Stimulated activated CD8-positive, alpha-beta memory T cell treated with anti-CD3 and anti-CD28 coated beads, Interleukin-4, amount 100 ng/mL, for 48 hours (primary cell): Measurements from ENCODE around the gene AFF2.
"Not testable (repeated sequence)": the region's sequence is repeated elsewhere in the genome, so short reads cannot be mapped to it uniquely, and the experiment has no call there.

ENCODE experiments used
- DNase-seq: peaks from one replicate; pipeline ENCODE4 v3.0.0-alpha.2; 2020

Gene AFF2

DNA sequence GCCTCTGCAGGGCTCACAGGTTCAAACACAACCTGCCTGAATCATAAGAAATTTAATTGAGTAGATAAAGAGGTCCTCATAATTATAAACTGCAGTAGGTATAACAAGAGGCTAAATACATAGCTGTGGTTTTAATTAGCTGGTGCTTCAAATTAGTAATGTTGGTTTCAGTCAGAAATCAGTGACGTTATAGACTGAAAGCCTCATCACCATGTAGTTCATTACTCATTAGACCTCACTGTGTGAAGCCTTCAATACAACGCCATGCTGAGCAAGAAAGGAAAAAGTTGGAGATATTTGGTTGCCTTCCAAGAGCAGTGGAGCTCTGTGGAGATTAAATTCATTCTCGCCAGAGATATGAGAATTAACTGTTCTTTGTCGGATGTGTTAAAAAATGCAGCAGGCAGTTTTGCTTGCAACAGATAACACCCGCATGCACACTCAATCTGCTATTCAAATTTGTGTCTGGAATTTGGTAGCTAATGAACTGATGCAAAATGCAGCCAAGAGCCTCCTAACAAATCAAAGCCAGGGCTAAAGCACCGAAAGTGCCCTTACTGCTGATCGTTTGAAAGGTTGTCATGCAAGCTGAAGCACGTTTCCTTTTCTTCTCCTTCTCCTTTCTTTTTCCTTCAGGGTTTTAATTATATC is 148.9 kb downstream of the AFF2 start:
- DNase-seq, result no peak

DNA sequence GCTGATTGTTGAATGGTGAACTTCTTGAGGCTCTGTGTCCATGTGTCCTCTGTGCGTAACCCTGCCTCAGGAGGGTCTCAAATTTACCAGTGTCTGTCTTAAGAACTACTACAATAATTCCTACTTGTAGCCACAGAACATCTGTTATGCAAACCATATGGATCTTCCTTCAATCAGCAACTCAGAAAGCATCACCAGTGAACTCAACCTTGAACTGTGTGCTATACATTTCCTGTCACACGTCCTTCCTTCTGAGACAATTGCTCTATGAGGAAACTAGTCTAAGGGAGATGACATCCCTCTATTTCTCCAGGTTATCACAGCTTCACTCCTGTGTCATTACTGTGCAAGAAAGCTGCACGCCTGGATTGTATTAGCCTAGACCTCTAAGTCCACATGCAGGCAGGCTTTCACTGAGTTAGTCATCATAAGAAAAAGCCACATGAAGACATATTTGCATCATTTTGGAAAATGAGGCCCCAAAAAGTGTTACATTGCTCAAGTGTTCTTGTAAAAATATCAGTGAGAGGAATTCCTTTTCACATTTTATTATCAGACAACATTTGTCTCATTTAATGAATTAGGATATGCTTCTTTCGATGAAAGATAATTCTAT is 157.8 kb downstream of the AFF2 start:
- no peak for DNase-seq

DNA sequence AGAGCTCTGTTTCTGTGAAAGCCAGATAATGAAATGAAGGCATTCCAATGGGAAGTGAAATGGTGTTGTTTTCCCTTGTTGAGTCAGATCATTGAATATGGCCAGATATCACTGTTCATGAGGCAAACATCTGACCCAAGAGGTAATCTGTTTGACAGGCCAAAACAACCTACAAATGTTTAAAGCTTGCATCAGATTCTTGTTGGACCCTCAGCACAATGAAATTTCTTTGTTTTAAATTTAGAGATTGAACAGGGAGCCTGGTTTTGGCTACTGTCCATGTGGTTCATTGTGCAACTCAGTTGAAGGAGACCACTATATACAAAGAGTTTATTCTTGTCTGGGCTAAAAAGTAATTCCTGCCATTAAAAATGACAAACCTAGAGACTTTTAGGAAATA is 159.1 kb downstream of the AFF2 start:
- no peak for DNase-seq

DNA sequence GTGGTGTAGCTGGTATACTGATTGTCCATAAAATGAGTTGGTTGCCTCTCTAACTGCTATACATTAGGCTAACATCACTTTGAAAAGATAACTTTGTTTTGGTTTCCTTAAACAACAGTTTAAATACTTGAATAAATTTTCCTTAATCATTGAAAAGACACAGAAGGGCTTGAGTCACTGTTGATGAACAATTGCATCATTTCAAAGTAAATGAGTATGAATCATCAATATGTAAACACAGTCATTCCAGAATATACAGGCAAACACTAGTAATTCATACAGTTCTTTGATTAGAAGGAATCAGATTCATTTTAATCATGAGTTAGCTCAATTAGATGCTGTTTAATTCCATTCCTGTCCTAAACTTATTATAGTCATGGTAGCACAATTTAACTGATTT is 160.6 kb downstream of the AFF2 start:
- DNase-seq, result no peak

DNA sequence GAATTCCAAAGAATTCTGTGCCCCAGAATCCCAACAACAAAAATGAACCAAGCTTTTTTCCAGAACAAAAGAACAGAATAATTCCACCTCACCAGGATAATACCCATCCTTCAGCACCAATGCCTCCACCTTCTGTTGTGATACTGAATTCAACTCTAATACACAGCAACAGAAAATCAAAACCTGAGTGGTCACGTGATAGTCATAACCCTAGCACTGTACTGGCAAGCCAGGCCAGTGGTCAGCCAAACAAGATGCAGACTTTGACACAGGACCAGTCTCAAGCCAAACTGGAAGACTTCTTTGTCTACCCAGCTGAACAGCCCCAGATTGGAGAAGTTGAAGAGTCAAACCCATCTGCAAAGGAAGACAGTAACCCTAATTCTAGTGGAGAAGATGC is 161.6 kb downstream of the AFF2 start:
- DNase-seq, result no peak

DNA sequence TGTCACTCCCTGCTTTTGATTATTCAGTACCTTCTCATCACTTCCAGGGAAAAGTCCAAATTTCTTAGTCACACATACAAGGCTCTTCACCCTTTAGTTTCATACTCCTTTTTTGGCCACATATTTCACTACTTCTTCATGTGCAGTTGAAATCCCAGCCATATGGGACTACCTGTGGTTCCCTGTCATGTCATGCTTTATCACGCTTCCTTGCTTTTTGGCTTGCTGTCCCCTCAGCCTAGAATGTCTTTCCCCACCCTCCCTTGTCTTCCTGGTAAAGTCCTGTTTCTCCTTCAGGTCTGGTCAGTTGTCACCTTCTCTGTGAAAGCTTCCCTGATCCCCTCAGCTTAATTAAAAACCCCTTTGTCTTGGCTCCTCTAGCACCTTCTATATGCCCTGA is 163.8 kb downstream of the AFF2 start:
- no peak for DNase-seq

DNA sequence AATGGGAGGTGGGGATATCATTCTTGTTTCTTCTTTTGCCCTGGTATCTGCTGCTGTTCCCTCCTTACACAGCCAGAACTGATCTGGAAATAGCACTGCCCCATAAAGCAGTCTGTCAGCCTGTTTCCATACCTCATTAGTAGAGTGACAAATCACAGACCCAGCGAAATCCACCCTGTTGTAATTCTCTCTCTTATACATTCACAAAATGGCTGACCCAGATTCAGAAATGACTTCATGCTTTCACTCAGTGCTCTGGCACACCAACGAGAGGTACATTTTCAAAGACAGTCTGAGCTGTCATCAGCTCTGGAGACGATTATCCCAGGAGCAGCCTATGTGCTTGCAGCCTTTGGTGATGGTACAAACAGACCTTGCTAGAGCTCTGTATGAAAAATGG is 164.6 kb downstream of the AFF2 start:
- DNase-seq, result no peak

DNA sequence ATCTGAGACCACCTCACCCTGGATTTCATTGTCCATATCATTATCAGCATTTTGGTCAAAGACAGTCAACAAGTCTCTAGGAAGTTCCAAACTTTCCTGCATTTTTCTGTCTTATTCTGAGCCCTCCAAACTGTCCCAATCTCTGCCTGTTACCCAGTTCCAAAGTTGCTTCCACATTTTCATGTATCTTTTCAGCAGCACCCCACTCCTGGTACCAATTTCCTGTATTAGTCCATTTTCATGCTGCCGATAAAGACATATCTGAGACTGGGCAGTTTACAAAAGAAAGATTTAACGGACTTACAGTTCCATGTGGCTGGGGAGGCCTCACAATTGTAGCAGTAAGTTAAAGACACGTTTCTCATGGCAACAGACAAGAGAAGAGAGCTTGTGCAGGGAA is 168.8 kb downstream of the AFF2 start:
- not testable (repeated sequence) for DNase-seq

DNA sequence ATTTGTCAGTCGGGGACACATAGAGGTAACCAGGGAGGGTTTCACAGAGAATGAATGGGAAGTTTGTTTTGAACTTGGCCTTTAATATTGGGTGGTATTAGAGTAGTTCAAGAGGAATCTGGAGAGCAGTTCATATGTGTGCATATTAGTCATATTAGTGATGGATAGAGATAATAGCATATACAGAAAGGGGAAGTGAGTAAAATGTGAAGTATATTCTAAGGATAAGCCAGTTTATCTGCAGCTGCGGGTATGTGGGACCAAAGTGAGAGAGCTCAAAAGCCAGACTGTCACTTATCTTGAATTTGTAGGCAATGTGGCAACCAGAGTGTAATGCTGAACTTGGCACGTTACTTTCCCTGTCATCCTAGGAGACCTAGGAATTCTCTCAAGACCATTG is 169.9 kb downstream of the AFF2 start:
- no peak for DNase-seq

DNA sequence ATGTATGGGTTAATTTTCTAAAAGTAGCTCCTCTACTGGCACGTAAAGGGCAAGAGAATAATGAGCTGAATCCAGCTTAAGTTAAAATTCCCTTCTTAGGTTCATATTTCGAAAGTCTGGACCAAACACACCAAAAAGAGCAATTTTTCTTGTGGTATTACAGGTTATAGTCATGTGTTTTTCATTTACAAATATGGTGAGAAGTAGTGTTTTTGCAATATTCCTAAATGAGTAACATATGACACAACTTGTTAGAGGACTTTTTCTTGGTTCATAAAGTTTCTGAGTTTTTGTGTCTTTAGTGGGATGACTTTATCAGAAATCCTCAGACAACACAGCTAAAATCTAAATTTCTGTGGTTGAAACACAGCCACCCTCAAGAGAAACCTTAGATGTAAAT is 172.1 kb downstream of the AFF2 start:
- DNase-seq, result no peak

DNA sequence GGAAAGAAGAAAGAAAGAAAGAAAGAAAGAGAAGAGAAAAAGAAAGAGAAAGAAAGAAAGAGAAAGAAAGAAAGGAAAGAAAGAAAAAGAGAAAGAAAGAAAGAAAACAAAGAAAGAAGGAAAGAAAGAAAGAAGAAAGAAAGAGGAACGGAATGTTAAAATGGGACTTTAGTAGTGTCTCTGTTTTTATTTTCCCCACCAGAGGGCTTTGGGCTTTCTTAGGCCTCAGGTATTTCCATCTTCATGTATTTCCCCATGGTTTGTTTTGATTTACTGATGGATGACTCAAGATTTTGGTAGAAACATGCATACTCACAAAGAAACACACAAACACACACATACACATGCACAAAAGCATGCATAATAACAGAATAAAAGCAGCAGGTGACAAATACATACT is 181.2 kb downstream of the AFF2 start:
- no peak for DNase-seq

DNA sequence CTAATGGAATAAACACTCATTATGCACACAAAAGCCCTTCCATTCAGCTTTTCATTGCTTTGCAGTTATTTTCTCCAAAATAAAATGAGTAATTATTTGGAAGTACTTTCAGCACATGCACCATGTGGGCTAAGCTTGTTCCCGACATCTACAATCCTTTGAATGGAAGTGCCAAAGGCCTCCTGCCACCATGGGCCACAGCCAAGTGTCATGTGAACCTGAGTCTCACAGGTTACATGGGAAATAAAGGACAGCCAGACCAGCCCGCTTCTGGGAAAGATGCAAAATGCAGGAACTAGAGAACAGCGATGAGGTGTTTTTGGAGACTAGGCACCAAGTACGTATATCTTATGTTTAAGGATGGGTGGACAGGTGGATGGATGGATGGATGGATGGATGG is 181.8 kb downstream of the AFF2 start:
- no peak for DNase-seq

DNA sequence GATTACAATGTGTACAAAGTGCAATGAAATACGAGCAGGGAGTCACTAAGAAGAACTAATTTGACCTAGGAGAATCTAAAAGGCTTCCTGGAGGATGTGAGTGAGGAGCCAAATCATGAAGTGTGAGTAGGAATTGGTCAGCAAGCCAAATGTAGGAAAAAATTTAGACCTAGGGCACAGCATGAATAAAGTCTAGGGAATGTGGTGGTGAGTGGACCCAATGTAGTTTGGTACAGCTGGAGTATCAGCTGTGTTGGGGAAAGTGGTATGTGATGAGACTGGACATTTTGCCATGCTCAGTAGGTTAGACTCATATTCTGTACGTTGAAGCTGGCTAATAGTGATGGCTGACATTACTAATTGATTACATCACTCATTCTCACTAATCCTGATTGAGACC is 191.0 kb downstream of the AFF2 start:
- no peak for DNase-seq

DNA sequence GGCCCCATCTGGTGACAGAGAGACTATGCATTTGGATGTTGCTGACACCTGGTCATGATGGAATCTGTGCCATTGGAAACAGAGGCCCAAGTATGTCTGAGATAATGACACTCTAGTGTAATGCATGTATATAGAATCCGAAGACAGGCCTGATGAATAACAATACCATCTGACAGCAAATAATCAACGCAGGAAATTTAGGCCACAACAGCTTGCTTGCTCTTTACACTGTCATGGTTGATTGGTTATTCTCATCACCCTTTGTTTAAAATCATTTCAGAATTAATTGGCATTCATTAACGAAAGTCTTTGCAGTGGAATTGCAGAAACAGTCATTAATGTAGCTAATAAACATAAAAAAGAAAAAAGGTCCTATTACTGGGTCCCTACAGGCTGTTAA is 194.8 kb downstream of the AFF2 start:
- no peak for DNase-seq

DNA sequence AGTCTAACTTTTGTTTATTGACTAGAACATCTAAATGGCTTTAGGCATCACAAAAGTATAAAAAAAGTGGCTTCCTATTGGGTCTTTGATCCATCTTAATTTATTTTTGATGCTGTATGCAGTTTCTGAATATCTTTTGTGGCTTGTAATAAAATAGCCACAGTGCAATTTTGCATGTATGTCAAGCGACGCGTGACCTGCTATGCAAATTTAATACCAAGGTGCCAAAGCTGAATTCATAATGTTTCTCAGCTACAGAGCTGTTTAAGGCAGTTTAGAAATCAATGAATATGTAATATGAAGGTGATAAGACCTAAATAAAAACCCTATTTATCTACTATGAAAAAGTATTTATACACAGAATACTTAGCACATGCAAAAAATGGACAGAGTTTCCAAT is 197.8 kb downstream of the AFF2 start:
- no peak for DNase-seq

DNA sequence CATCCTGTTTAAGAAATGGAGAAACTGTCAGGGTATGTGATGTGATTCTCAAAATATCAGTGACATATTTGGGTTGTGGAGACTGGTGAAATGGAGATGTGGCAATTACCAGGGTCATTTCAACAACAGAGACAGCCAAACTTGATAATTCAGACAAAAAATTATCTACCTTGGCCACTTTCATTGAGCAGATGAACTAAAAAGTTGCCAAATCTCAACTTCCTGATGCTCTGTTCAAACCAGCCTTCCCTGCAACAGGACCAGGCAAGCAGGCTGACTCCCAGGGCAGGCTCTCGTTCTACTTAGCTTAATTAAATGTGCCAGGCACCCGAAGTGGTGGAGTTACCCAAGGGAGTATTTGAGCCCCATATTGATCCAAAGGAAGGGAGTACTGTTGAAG is 199.6 kb downstream of the AFF2 start:
- DNase-seq, result no peak

DNA sequence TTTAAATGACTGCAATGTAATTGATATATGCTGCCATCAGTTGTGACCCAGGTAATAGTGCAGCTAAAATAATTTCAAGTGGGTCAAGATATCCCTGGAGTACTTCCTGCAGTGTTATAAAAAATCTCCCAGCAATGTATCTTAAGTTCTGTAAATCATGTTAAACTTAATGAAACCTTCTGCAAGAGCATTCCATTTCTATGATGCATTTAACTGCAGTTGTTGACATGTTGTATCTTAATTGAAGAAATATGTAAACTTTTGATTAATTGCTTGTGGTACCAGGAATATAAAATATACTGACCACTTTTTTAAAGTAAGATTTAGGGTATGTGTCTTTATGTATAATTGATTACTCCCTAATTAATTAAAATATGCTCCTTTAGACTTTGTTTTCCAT is 213.6 kb downstream of the AFF2 start:
- no peak for DNase-seq

DNA sequence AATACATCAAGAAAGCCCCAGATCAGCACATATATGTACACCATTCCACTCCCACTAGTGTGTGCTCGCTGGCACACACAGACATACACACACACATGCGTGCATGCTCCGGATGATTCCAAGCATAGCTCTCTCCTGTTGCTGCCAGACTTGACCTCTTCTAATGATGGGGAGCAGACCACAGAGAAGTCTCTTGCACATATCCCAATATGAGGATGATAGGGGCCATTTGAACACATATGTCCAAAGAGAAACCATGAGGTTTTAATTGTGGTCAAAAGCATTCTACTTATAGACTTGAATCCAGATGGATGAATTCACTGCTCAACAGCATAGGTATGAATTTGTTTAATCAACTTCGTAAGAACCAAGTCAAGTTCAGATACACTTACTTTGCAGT is 214.9 kb downstream of the AFF2 start:
- DNase-seq, result no peak

DNA sequence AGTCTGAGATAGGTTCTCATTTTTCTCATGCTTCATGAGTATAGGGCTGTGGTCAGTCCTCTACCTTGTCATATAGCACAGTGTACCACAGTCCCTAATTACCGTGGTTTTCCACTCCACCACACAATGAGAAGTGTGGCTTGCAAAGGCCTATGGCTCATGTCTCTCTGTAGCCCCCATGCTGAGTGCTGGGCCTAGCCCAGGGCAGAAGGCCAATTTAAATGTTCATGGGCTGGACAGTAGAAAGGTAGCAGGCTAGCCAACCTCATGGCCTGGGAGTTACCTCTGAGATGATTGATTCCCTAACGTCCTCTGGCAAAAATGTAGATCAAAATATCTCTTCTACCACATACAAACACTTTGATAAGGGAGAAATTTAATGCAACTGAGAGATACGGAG is 222.5 kb downstream of the AFF2 start:
- DNase-seq, result no peak

DNA sequence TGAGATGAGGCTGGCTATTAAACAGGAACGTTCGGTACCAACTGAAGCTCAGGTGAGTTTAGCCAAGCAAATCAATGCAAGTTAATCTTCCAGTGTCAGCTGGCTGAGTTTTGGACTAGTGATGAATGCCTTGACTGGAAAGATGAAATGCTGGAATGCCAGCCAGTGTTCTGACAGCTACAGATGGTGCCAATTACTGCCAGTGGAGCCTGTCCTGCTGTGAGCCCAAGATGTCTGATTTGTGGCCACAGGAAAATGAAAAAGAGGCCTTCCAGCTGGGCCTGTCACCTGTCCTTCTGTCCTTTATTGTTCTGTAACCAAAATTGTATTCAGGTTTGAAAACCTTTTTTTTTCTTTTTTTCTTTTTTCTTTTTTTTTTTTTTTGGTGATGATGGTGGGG is 223.1 kb downstream of the AFF2 start:
- DNase-seq, result no peak

DNA sequence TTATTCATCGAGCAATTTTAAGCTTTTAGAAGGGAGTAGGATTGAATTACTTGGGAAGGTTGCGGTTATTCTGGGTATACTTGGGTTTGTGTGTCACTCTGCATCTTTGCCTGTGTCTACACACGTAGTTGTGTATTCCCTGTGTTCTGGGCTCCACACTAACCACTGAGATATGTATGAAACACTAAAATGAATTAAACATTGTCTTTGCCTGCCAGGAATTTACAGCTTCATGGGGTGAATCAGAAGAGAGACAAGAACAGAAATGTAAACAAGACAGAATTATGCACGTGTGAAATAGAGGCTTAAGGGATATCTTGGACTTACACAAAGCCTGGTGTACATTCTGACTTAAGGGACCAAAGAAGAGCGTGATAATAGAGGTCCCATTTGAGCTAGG is 228.5 kb downstream of the AFF2 start:
- DNase-seq, result no peak

DNA sequence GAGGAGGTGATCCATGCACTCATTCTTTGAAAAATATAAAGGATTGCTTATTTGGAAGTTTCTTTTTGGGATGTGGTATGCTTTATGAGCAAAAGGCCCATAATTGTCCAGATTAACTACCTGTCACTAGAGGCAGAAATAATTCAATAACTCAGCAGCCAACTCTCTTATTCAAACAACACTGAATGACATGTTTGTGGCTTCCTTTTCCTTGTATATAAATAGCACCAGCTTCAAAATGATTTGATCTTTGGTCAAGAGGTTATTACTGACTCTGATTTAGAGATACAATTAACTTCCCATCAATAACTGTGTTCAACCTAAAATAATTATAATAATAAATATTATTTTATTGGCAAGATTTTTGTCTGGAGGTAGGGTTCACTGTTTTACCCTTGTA is 232.3 kb downstream of the AFF2 start:
- no peak for DNase-seq

DNA sequence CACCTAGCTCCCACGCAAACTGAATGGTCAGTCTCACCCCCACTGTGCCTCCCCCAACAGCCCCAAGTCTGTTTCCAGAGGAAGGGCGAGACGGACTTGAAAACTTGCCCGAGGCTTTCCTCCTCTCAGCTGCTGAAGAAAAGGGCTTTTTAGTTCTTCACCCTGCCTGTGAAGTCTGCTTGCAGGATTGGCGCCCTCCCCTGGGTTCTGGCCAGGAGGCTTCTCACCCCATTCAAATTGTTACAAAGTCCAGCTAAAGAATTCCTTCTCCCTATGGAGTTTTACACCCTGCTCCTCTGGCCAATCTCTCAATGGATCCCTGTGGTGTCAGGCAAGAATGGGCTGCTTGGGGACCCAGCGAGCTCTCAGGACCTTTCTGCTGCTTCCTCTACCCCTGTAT is 241.0 kb downstream of the AFF2 start:
- DNase-seq, result no peak

DNA sequence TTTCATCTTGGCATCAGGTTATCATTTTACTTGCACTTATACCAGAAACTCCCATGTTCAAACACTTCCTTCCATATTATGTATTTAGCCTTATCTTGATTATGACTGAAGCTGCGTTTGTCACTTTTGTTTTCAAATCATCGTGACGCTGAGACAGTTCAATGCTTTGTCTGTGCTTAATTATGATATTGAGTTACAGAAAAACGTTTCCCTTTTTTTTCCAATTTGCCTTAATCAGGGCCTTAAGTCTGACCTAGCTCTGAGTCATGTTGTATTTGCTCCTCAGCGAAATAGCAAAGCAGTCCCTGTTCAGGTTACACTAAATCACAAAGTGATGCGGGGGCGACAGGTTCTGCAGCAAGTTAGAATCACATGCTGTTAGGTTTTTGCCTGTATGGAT is 254.7 kb downstream of the AFF2 start:
- DNase-seq, result no peak

DNA sequence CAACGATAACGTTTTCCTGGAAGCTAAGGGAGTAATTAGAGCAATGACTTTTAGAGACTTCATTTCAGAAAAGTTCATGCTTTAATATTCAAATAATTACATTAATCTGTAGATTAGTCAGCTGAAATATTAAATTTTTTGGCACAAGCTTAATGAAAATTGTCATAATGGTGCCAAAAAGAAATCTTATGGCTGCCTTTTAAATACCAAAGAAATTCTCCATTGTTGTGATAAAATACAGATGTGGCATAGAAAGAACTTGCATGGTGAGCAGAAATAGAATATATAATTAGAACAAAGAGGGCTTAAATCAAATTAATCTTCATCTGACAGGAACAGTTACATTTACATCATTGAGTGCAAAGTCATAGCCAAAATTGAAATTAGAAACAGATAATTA is 263.5 kb downstream of the AFF2 start:
- no peak for DNase-seq

DNA sequence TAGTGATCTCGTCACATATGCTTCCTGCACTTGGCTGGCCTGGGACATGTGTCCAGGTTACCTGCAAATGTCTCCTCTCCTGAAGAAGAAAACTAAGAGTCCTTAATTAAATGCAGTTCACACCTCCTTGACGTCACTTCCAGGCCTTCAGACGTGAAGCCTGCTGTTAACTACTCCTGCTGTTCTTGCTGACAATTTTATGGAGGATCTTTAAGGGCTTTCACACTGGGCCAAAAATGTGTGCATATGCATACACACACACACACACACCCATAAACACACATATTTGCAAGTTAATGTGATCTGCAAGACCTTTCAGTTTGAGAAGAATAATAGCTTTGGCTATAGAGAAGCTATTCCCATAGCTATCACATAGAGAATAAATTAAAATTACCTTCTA is 267.9 kb downstream of the AFF2 start:
- no peak for DNase-seq
